Muscle of back (tissue), 11 donors: Measurements from ENCODE around the gene IPCEF1. TPM values are rescaled to one million over a fixed set of nuclear protein-coding genes. Genes with fewer than 3 reads are reported as not detected.
"Not testable (repeated sequence)": the region's sequence is repeated elsewhere in the genome, so short reads cannot be mapped to it uniquely, and the experiment has no call there.

Source experiments
- DNase-seq, 3 donors: peaks; one replicate each; pipeline versions ENCODE4 v3.0.0 to v3.0.0-alpha.2; 2013
- polyA plus RNA-seq, 10 donors: library from polyadenylated mRNA; unstranded; fragments of 120-200 nt; gene quantifications; one replicate each; pipeline ENCODE4 v1.2.1, GENCODE V29; 2013; ENCODE audit not compliant: insufficient read length in 10 of 10

The IPCEF1 gene
- polyA plus RNA-seq, 10 donors = 0.61 to 3.9 (median 1.1) TPM

- DNase-seq = no peak
Measured at GRCh38 chr6:154249499-154250298, 106.9 kb downstream of the IPCEF1 start.

DNA sequence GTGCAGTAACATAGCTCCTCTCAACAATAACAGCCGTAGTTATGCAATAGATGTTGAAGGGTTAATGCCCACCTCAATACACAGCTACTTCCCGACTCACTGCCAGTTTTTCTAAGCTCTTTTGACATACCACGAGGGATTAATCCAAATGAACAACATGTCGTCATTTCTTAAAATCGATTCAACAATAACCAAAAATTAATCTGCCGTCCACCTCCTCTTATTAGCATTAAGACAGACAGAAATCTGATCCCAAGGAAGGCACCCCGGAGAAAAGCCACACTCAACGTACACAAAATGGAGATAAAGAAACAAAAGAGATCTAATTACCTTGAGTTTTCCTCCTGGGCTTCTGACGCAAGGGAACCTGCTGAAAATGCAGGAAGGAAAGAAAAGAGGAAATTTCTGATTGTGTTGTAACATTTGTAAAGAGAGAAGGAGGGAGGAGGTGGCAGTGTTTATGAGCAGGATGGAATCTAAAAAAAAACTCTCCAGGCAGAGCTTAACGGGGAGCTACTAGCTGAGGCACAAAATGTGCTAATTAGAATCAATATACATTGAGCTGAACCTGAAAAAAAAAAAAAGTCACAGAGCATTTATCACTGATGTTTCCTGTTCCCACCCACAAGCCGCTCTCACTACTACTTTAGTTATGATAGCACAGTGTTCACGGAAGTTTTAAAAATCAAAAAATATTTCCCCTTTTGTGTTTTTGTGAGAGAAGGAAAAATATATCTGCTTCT is 109.3 kb downstream of the IPCEF1 start:
- DNase-seq = no peak

DNA sequence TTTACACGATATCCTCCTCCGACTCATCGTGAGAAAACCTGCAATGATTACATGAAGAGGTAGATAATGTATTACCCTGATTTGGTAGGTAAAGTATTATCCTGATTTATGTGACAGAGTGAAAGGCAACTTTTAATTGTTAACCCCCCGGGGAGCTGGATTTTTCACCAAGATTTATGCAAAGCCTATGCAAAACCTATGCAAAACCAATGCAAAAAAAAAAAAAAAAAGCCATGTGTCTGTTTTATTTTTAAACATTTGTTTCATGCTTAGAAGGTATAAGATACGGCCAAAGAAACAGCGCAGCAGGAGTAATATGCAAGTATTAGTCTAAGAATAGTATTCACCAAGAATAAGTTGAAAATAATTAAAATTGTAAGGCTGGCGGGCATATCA is 109.9 kb downstream of the IPCEF1 start:
- DNase-seq = no peak

DNA sequence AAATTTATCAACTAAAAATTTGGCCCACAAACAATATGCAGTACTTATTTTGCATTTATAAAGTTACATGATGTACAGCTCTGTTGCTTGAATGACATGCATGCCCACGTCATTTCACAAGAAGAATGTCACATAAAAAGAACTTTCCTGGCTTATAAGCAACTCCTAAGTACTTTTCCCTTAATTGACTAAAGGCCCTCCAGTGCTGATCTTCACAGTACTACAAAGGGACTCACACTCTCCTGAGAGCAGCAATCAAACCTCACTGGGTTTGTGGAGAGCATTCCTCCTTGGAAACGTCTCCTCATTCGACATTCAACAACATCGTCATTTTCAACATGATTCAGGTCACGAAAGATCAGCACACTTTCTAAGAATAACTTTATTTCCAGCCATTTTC is 111.1 kb downstream of the IPCEF1 start:
- no peak for DNase-seq

GRCh38 chr6:154243793-154244750 is 112.5 kb downstream of the IPCEF1 start:
- no peak for DNase-seq

- DNase-seq = no peak
Measured at GRCh38 chr6:154242617-154243357, 113.8 kb downstream of the IPCEF1 start.

- no peak for DNase-seq
Measured at GRCh38 chr6:154241581-154241980, 115.0 kb downstream of the IPCEF1 start.

- not testable (repeated sequence) for DNase-seq
Measured at GRCh38 chr6:154241061-154241460, 115.5 kb downstream of the IPCEF1 start.

DNA sequence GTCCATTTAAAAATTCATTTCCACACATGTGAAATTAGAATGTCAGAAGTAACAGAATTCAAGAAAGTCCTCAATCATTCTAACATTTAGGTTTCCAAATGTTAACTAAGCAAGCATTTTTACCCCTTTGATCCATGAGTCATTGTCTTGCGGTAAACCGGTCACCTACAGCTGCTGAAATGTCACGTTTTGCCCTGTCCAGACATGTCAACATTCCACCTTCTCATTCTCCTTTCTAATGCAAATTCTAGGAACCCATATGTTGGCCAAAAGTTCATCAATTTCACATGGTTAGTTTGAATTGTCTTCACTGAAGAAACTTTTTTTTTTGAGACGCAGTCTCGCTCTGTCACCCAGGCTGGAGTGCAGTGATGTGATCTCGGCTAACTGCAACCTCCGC is 117.2 kb downstream of the IPCEF1 start:
- no peak for DNase-seq

GRCh38 chr6:154238831-154239230 is 117.8 kb downstream of the IPCEF1 start:
- DNase-seq = no peak

- DNase-seq = no peak
Measured at GRCh38 chr6:154236646-154237301, 119.8 kb downstream of the IPCEF1 start.

- no peak for DNase-seq
Measured at GRCh38 chr6:154234019-154234772, 122.4 kb downstream of the IPCEF1 start.

- no peak for DNase-seq
Measured at GRCh38 chr6:154233383-154233782, 123.2 kb downstream of the IPCEF1 start.

GRCh38 chr6:154232013-154232910 is 124.3 kb downstream of the IPCEF1 start:
- DNase-seq = no peak

DNA sequence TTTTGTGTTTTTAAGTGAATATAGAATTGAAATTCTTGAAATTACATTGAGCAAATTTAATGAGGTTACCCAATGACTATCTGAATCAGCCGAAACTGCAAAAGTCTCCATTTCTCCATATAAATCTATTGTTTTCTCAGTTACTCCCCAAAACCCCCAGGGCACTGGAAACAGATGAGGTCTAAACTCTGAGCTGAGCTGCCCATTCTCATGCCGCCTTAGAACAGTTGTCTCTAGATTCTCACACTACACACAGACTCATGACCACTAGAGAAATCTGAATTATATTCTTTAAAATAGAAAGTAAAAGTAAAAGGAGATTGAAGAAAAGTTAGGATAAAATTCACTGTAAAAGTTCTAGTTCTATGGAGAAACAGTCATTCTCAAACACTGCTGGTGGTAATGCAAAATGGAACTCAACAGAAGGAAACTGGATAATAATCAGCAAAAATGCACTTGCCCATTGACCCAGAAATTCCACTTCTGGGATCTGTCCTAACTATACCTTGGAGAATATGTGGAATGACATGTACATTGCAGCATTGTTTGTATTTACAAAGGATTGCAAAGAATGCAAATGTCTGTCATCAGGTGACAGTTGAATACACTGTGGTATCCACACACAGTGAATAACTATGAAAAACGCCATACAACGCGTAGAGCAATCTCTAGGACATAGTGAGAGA is 125.5 kb downstream of the IPCEF1 start:
- DNase-seq = no peak

- DNase-seq = no peak
Measured at GRCh38 chr6:154230393-154230792, 126.2 kb downstream of the IPCEF1 start.

DNA sequence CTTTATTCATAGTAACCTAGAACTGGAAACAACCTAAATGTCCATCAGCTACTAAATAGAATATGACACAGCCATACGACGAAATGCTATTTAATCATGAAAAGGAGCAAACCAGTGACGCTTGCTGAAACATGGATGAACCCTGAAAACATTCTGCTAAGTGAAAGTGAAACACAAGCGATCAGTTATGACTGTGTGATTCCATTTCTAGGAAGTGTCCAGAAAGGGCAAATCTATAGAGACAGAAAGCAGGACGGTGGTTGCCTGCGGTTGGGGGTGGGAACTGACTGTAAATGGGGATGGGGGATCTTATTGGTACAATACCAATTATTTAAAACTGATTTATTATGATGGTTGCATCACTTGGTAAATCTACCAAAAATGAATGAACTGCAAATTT is 126.8 kb downstream of the IPCEF1 start:
- no peak for DNase-seq

DNA sequence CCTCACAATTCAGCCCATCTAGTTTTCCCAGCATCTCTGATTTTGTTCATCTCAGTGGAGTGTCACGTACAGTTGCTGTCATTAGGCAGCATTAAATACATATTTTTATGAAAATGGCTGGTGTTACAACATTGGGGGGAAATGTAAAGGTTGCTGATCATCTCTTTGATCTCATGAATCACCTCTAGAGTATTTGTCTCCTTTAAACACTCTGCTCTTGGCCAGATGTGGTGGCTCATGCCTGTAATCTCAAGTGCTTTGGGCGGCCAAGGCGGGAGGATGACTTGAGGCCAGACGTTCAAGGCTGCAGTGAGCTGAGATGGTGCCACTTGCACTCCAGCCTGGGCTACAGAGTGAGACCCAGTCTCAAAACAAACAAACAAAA is 128.1 kb downstream of the IPCEF1 start:
- DNase-seq = no peak
